GM21367 (cell line): ENCODE results near the gene TNFAIP8L3.

Source experiments
- ATAC-seq: cut with Tn5 transposase; IDR thresholded peaks from one replicate; pipeline ENCODE4 v1.9.1; 2021; ENCODE audit not compliant: unreplicated experiment

TNFAIP8L3 gene

DNA sequence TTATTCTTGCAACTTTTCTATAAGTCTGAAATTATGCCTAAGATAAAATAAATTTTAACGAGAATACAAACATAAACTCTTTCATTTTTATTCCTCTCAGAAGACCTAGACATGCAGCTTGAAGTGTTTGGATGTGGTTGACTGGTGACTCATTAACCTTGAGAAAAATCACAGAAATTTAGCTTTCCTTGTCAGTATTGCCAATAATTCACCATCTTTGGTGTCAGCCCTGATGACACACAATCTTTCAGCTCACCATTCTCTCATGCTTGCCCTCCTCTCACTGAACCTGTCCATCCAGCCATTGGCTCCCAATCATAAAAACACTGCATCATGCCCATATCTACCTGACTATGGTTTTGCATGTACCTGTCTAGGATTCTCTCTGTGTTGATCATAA is 22.6 kb upstream of the TNFAIP8L3 start:
- no peak for ATAC-seq

- no peak for ATAC-seq
Measured at GRCh38 chr15:51114437-51115119, 19.9 kb upstream of the TNFAIP8L3 start.

DNA sequence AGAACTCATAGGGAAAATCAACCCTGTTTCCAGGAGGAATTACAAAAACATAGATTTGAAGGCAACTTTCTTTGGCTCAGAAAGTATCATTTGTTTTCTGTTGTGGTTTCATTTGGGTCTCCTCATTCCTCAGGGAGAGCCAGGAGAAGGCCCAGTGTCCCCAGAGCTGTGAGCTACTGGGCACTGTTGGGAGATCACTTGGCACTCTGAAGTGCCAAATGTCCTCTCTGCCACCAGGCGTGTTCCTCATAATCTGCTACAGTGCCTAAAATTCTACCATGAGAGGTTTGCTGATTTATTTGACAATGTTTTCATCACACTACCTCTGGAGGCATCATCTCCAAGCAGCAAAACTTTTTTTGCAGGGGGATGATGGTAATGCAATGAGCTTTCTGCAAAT is 17.4 kb upstream of the TNFAIP8L3 start:
- ATAC-seq = no peak

DNA sequence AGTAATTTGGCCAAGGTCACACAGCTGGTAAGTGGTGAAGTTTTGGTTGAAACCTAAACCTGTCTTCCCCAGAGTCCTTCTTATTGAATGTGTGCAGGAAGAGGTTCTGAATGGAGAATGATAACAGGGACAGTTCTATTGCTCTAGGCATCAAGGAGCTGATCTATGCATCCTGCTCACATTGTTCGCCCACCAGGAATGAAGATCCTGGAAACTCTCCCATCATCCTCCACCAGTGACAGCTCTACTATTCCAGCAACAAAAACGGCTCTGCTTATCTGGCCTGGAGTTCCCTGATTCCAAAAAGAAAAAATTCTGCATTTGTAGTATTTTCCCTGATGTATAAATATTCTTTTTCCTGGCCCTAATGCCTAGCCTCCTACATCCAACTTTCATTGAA is 16.4 kb upstream of the TNFAIP8L3 start:
- ATAC-seq = no peak

GRCh38 chr15:51110171-51110570 is 15.5 kb upstream of the TNFAIP8L3 start:
- ATAC-seq = no peak

DNA sequence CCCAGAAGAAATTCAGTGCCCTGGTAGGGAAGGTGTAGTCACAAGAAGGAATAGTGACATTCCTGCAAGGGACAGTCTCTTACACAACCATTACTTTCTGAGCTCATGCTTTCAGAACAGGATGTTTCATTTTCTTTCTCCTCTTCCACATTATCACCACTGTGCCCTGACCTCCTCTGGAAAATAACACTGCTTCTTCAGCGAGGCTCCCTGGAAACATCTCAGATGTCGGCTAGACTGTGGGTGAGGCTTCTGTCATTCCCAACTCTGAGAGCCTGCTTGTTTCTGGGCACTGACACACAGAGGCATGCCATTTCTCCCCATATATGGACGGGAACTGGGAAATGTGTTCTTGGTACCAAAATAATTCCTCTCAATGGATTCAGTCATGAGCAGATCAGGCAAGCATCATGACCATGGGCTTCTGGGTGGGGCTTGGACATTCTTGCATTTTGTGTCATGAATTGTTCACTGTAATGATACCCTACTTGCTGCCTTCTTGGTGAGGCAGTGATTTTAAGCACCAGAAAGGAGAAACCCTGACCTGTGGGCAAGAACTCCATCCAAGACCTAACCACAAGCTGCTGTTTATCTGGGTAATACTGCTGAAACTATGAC is 14.3 kb upstream of the TNFAIP8L3 start:
- no peak for ATAC-seq

- ATAC-seq = no peak
Measured at GRCh38 chr15:51107612-51108011, 12.9 kb upstream of the TNFAIP8L3 start.

GRCh38 chr15:51106481-51106880 is 11.8 kb upstream of the TNFAIP8L3 start:
- ATAC-seq = no peak

GRCh38 chr15:51105430-51106016 is 10.8 kb upstream of the TNFAIP8L3 start:
- ATAC-seq = no peak

DNA sequence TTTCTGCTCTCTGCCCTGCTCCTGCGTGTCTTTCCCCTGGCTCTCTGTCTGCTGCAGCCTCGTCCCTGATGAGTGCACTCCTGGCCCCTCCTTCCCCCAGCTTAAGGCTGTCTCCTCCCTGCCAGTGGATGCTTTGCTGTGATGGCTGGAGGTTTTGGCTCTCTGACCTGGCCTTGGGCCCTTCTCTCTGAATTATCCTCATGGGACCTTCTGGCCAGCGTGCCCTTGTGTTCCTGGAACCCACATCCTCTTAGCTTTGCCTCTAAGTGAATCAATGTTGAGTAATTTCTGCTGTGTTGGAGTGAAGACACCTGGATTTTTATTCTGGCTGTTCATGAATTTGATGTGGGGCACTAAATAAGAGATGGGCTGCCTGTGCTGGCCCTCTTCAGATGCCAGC is 9.8 kb upstream of the TNFAIP8L3 start:
- no peak for ATAC-seq

DNA sequence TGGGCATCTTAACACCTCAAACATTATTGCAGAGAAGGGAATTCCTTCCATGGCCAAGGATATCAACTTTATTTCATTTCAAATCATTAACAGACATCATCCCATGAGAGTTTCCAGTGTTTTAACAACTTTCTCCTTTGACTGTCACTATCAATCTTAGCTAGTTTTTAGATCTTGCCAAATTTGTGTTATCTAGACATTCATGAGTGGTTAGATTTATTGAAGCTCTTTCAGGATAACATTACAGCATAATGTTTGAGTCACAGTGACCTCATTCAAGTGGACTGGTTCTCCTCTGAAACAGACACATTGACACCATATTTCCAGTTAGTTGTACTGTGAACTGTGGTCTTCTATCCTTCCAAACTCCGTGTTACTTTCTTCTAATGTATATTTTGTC is 8.6 kb upstream of the TNFAIP8L3 start:
- no peak for ATAC-seq

DNA sequence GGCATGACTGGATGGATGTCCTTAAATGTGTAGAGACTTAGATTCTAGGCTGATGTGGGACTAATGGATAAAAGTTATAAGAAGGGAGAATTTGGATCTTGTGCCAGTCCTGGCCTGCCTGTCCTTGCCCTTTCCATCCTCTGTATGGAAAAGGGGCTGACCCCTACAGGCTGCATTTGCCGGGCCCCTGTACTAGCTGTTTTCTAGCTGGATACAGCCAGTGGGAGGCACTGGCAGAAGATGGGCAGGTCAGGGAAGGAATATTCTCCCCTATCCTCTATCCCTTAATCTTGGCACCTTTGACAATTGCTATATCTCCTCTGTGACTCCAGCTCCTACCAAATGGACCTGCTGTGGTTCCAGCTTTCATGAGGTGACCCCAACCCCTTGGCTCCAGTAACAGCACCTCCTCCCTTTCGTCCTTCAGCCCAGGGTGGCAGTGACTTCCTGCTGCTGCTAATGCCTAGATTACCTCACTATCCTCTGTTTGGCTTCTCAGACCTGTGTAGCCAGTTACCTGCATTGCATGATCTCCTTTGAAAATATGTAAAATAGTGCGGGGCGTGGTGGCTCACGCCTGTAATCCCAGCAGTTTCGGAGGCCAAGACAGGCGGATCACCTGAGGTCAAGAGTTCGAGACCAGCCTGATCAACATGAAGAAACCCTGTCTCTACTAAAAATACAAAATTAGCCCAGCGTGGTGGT is 6.2 kb upstream of the TNFAIP8L3 start:
- ATAC-seq = no peak

DNA sequence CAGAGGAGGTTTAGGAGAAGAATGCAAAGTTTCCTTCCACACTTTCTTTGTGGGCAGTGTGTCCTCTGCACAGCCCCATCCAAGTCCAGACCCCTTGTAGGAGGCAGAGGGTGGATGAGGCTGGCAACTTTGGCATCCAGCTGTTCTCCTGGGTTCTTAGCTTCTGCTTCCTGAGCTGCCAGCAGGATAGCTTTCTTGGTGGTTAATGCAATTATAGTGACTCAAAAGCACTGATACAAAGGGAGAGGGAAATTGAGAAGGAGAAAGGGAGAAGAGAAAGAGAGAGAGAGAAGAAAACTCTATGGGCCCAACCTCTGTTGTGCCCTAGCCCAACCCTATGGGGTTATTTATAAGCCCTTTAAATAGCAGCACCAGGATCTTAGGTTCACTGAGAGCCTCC is 4.5 kb upstream of the TNFAIP8L3 start:
- ATAC-seq = no peak

GRCh38 chr15:51098331-51098619 is 3.6 kb upstream of the TNFAIP8L3 start:
- ATAC-seq = no peak

- ATAC-seq = no peak
Measured at GRCh38 chr15:51097553-51098330, 3.0 kb upstream of the TNFAIP8L3 start.

GRCh38 chr15:51096976-51097375 is 2.3 kb upstream of the TNFAIP8L3 start:
- ATAC-seq = no peak

GRCh38 chr15:51095681-51096331 is 1.1 kb upstream of the TNFAIP8L3 start:
- no peak for ATAC-seq

GRCh38 chr15:51093839-51094605 is 684 bp downstream of the TNFAIP8L3 start:
- ATAC-seq = no peak

DNA sequence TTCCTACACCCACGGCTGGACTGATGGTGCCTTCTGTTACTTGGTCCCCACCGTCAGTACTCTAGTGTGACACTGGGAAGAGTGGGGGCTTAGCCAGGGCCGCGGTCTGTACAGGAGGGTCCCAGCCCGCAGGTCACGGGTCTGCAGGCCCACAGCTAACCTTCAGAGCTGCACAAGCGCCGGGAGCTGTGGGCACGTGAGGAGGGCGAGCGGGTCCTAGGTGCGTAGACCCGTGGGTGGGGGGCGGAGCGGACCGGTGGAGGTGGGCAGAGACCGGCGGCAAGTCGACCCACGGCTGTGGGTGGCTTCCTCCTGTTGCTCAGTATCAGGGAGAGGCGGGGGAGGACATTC is 1.2 kb downstream of the TNFAIP8L3 start:
- no peak for ATAC-seq

DNA sequence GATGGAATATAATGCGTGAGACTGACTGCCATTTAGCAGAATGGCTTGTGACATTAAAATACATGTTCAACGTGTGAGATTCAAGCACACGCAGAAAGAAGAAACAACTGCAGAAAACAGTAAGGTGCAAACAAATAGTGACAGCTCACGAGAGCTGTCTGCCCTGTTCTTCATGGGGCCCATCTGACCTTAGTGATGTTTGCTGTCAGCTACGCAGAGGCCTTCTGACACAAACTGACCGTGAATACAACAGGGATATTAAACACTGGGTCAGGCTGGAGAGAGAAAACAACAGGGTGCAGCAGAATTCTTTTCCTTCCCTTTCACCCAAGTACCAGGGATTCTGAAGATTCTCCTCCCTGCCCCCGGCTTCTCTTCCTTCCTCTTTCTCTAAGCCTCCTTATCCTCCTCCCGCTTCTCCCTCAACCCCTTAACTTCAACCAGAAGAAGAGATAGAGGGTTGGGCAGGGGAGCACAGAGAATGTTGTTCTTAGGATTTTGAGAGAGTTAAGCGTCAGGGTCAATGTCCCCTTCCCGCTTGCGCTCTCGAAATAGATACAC is 2.1 kb downstream of the TNFAIP8L3 start:
- no peak for ATAC-seq
